ENCODE results near the gene DRICH1. TPM values are rescaled to one million over a fixed set of nuclear protein-coding genes. Genes with fewer than 3 reads are reported as not detected.
"Not testable (repeated sequence)": the region's sequence is repeated elsewhere in the genome, so short reads cannot be mapped to it uniquely, and the experiment has no call there.

Gene DRICH1
- total RNA-seq, 1 donor from 2014 or later, result not detected

DNA sequence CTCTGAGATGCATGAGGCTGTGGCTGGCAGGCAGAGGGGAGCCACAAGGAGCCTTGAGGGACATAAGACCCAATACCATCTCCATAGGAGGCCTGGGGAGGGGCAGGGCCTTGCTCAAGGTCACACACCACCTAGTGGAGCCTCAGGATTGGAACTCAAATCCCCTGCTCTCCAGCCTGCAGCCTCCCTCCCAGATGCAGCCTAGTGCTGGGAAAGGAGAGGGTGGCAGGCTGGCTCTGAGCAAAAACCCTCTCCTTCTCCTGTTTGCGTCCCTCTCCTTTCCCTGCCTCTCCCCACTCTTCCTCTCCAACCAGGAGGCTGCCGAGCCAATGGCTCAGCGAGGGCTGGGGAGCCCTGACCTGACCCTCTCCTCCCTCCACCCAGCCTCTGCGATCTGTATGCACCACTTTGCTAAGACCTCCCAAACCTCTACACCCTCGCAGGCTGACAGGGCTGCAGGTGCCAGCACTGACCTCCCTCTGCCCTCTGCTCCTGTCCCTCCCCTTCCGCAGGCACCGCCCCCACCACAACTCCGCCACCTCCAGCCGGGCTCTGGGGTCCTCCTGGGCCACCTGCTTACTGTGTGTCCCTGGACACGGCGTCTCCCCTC, 66.7 kb downstream of the DRICH1 start:
- Mint-ChIP-seq H3K9me3 (ENCODE audit: unreplicated experiment) (no peaks in the 10 kb centered on the region), H3K27ac (ENCODE audit: unreplicated experiment) (no peak overlapping the region), H3K4me3 (ENCODE audit: unreplicated experiment) (peak overlapping the region; percentile 83), H3K4me1 (ENCODE audit: unreplicated experiment) (no peaks in the 10 kb centered on the region), H3K36me3 (ENCODE audit: low read depth, unreplicated experiment) (no peaks in the 10 kb centered on the region), H3K27me3 (ENCODE audit: unreplicated experiment) (peaks cover 17% of the 10 kb centered on the region)
- TF ChIP-seq, protein P1, sequence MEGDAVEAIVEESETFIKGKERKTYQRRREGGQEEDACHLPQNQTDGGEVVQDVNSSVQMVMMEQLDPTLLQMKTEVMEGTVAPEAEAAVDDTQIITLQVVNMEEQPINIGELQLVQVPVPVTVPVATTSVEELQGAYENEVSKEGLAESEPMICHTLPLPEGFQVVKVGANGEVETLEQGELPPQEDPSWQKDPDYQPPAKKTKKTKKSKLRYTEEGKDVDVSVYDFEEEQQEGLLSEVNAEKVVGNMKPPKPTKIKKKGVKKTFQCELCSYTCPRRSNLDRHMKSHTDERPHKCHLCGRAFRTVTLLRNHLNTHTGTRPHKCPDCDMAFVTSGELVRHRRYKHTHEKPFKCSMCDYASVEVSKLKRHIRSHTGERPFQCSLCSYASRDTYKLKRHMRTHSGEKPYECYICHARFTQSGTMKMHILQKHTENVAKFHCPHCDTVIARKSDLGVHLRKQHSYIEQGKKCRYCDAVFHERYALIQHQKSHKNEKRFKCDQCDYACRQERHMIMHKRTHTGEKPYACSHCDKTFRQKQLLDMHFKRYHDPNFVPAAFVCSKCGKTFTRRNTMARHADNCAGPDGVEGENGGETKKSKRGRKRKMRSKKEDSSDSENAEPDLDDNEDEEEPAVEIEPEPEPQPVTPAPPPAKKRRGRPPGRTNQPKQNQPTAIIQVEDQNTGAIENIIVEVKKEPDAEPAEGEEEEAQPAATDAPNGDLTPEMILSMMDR (IDR thresholded peaks at IDR 0.05; ENCODE audit: unreplicated experiment), result no peak
- no peak for DNase-seq (ENCODE audit: low spot score)

GRCh38 chr22:23564276-23564675, 67.8 kb downstream of the DRICH1 start:
- no peaks in the 10 kb centered on the region for H3K9me3 Mint-ChIP-seq (ENCODE audit: unreplicated experiment)
- DNase-seq (ENCODE audit: low spot score), result no peak
- no peaks in the 10 kb centered on the region for H3K4me1 Mint-ChIP-seq (ENCODE audit: unreplicated experiment)
- H3K4me3 Mint-ChIP-seq (ENCODE audit: unreplicated experiment), result no peak overlapping the region
- no peaks in the 10 kb centered on the region for H3K36me3 Mint-ChIP-seq (ENCODE audit: low read depth, unreplicated experiment)
- TF ChIP-seq, protein P1 (IDR thresholded peaks at IDR 0.05; ENCODE audit: unreplicated experiment), result no peak
- no peak overlapping the region for H3K27ac Mint-ChIP-seq (ENCODE audit: unreplicated experiment)
- peaks cover 17% of the 10 kb centered on the region for H3K27me3 Mint-ChIP-seq (ENCODE audit: unreplicated experiment)

GRCh38 chr22:23563111-23563510, 69.0 kb downstream of the DRICH1 start:
- no peak overlapping the region for H3K4me3 Mint-ChIP-seq (ENCODE audit: unreplicated experiment)
- H3K27me3 Mint-ChIP-seq (ENCODE audit: unreplicated experiment), result peaks cover 17% of the 10 kb centered on the region
- no peaks in the 10 kb centered on the region for H3K4me1 Mint-ChIP-seq (ENCODE audit: unreplicated experiment)
- no peaks in the 10 kb centered on the region for H3K9me3 Mint-ChIP-seq (ENCODE audit: unreplicated experiment)
- no peak for DNase-seq (ENCODE audit: low spot score)
- H3K27ac Mint-ChIP-seq (ENCODE audit: unreplicated experiment), result no peak overlapping the region
- TF ChIP-seq, protein P1 (IDR thresholded peaks at IDR 0.05; ENCODE audit: unreplicated experiment), result no peak
- no peaks in the 10 kb centered on the region for H3K36me3 Mint-ChIP-seq (ENCODE audit: low read depth, unreplicated experiment)

DNA sequence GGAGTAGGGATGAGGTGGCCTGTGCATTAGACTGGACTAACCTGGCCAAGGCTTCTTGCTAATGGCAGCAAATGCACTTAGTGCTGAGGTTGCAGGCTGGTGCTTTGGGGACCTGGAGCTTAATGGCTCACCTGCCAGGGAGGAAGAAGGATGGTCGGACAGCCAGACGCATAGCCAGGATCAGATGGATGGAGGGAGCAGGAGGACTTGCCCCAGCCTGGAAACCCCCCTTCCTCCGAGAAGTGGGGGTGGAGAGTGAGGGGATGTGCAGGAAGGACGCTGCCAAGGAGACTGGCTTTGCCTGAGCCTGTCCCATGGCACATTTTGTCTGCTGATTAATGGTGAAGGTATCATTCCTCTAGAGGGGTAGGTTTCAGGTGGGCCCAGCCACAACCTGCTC, 69.9 kb downstream of the DRICH1 start:
- H3K4me3 Mint-ChIP-seq (ENCODE audit: unreplicated experiment), result no peak overlapping the region
- H3K36me3 Mint-ChIP-seq (ENCODE audit: low read depth, unreplicated experiment), result no peaks in the 10 kb centered on the region
- no peak overlapping the region for H3K27ac Mint-ChIP-seq (ENCODE audit: unreplicated experiment)
- TF ChIP-seq, protein P1 (IDR thresholded peaks at IDR 0.05; ENCODE audit: unreplicated experiment), result no peak
- no peak for DNase-seq (ENCODE audit: low spot score)
- H3K9me3 Mint-ChIP-seq (ENCODE audit: unreplicated experiment), result no peaks in the 10 kb centered on the region
- no peaks in the 10 kb centered on the region for H3K4me1 Mint-ChIP-seq (ENCODE audit: unreplicated experiment)
- peaks cover 14% of the 10 kb centered on the region for H3K27me3 Mint-ChIP-seq (ENCODE audit: unreplicated experiment)

GRCh38 chr22:23561025-23561510, 71.1 kb downstream of the DRICH1 start:
- DNase-seq (ENCODE audit: low spot score); H3K27ac Mint-ChIP-seq (ENCODE audit: unreplicated experiment); H3K4me1 Mint-ChIP-seq (ENCODE audit: unreplicated experiment); H3K36me3 Mint-ChIP-seq (ENCODE audit: low read depth, unreplicated experiment); H3K9me3 Mint-ChIP-seq (ENCODE audit: unreplicated experiment); H3K4me3 Mint-ChIP-seq (ENCODE audit: unreplicated experiment): not testable (repeated sequence)
- H3K27me3 Mint-ChIP-seq (ENCODE audit: unreplicated experiment), result peaks cover 11% of the 10 kb centered on the region

DNA sequence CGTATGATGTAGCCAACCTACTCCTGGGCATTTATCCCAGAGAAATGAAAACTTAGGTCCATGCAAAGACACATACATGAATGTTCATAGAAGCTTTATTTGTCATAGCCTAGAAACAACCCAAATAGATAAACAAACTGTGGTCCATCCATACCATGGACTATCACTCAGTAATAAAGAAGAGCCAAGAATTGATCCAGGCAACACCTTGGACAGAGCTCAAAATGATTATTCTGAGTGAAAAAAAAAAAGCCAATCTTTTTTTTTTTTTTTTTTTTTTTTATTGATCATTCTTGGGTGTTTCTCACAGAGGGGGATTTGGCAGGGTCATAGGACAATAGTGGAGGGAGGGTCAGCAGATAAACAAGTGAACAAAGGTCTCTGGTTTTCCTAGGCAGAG, 71.9 kb downstream of the DRICH1 start:
- not testable (repeated sequence) for H3K4me3 Mint-ChIP-seq (ENCODE audit: unreplicated experiment)

More for the DNA sequence above, 71.9 kb downstream of the DRICH1 start:
- not testable (repeated sequence) for DNase-seq (ENCODE audit: low spot score); H3K27me3 Mint-ChIP-seq (ENCODE audit: unreplicated experiment); H3K36me3 Mint-ChIP-seq (ENCODE audit: low read depth, unreplicated experiment); H3K4me1 Mint-ChIP-seq (ENCODE audit: unreplicated experiment); H3K9me3 Mint-ChIP-seq (ENCODE audit: unreplicated experiment); H3K27ac Mint-ChIP-seq (ENCODE audit: unreplicated experiment)

Data from endothelial cell (in vitro differentiated cells).